Uterus (tissue), 2 donors: ENCODE data around the gene SLC38A10.

Source experiments
- POLR2A ChIP-seq, 2 donors: fragments of 450-650 bp; IDR thresholded peaks; one replicate each; pipeline ENCODE4 v1.6.1; 2016; ENCODE audit warnings: antibody characterized with exemption in 2 of 2, mild to moderate bottlenecking in 1 of 2, moderate library complexity in 1 of 2
- TF ChIP-seq, protein P1 (sequence below), 4 experiments: fragments of 200-600 bp in 2 of 4; fragments of 450-650 bp in 2 of 4; sonication (generic) in 2 of 4; IDR thresholded peaks; one replicate each; pipeline ENCODE4 v1.5.1; 2016 to 2019; ENCODE audit warnings: antibody characterized with exemption in 4 of 4, mild to moderate bottlenecking in 2 of 4, moderate library complexity in 1 of 4

DNA sequence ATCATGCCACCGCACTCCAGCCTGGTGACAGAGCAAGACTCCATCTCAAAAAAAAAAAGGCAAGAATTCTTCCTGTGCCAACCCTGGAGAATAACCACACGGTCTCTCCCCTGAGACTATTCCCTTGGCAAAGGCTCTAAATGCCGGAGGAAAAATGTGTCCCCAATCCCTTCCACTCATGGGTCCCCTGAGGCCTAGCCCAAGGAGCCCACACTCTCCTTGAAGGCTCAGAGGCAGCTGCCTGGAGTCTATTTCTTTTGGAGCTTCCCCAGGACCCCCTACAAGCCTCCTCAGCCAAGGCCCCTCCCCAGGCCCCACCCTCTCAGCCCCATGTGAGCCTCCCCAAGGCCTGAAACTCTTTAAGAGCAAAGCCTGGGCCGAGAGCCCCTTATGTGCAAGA is 88.9 kb downstream of the SLC38A10 start:
- TF ChIP-seq, protein P1, sequence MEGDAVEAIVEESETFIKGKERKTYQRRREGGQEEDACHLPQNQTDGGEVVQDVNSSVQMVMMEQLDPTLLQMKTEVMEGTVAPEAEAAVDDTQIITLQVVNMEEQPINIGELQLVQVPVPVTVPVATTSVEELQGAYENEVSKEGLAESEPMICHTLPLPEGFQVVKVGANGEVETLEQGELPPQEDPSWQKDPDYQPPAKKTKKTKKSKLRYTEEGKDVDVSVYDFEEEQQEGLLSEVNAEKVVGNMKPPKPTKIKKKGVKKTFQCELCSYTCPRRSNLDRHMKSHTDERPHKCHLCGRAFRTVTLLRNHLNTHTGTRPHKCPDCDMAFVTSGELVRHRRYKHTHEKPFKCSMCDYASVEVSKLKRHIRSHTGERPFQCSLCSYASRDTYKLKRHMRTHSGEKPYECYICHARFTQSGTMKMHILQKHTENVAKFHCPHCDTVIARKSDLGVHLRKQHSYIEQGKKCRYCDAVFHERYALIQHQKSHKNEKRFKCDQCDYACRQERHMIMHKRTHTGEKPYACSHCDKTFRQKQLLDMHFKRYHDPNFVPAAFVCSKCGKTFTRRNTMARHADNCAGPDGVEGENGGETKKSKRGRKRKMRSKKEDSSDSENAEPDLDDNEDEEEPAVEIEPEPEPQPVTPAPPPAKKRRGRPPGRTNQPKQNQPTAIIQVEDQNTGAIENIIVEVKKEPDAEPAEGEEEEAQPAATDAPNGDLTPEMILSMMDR (IDR thresholded peaks at IDR 0.05), result no peak
- no peak for TF ChIP-seq POLR2A (IDR thresholded peaks at IDR 0.05)
